Measurements from ENCODE around the gene MEIKIN.

Gene MEIKIN

DNA sequence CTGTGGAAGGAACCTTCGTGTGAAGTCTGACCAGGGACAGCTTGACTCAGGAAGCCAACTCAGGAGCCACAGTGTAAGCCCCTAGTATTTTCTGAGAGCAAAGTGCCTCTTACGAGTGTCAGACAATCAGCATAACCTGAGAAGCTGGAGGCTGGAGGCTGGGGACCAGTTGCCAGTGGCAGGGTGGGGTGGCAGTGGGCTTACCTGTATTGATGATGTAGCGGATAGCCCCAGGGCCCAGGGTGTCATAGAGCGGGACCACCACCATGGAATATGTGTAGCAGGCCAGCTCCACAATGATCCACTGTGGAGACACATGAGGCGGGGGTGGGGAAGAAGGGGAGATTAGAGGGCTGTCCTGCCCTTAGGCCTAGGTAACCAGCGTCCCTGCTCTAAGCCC, 43.1 kb upstream of the MEIKIN start:
- Histone ChIP-seq H3K4me3 (ENCODE audit: insufficient read length, low read depth) (no peak overlapping the region), H3K4me1 (ENCODE audit: insufficient read depth, insufficient read length) (no peaks in the 10 kb centered on the region), H3K36me3 (ENCODE audit: insufficient read depth, insufficient read length, low read length) (no peaks in the 10 kb centered on the region), H3K9me3 (ENCODE audit: insufficient read depth, low read length) (no peaks in the 10 kb centered on the region), H3K9ac (ENCODE audit: insufficient read length, low read depth) (no peak overlapping the region), H3K27me3 (ENCODE audit: insufficient read depth, insufficient read length) (no peaks in the 10 kb centered on the region)
- TF ChIP-seq YY1 (IDR thresholded peaks at IDR 0.05; ENCODE audit: insufficient read depth, insufficient read length) (no peak), ZNF274 (IDR thresholded peaks at IDR 0.05; ENCODE audit: low read depth, low read length) (no peak), SUZ12 (IDR thresholded peaks at IDR 0.05; ENCODE audit: extremely low read depth, insufficient read depth, insufficient read length) (no peak)
- DNase-seq (ENCODE audit: low read depth, low spot score): no peak

DNA sequence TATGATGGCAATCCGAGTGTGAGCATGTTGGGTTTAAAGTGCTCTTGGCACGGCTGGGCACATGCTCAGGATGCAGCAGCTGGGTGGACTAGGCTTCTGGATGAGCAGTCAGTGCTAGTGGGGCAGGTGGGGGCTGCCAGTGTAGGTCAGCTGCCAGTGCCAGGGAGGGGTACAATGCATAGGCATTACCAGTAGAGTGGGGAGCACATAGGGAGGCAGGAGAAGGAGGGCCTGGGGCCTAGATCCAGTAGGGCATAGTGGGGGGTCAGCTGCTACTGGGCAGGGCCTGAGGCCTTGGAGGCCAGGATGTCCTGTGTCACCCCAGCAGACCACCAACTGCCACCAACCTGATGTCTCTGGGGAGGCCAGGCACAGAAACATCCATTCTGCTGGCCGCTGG, 41.8 kb upstream of the MEIKIN start:
- TF ChIP-seq SUZ12 (IDR thresholded peaks at IDR 0.05; ENCODE audit: extremely low read depth, insufficient read depth, insufficient read length): no peak
- no peak for TF ChIP-seq YY1 (IDR thresholded peaks at IDR 0.05; ENCODE audit: insufficient read depth, insufficient read length)
- no peak for TF ChIP-seq ZNF274 (IDR thresholded peaks at IDR 0.05; ENCODE audit: low read depth, low read length)
- no peaks in the 10 kb centered on the region for H3K36me3 ChIP-seq (ENCODE audit: insufficient read depth, insufficient read length, low read length)
- H3K27me3 ChIP-seq (ENCODE audit: insufficient read depth, insufficient read length): no peaks in the 10 kb centered on the region
- DNase-seq (ENCODE audit: low read depth, low spot score): no peak
- no peak overlapping the region for H3K4me3 ChIP-seq (ENCODE audit: insufficient read length, low read depth)
- H3K9me3 ChIP-seq (ENCODE audit: insufficient read depth, low read length): no peaks in the 10 kb centered on the region
- H3K9ac ChIP-seq (ENCODE audit: insufficient read length, low read depth): no peak overlapping the region
- no peaks in the 10 kb centered on the region for H3K4me1 ChIP-seq (ENCODE audit: insufficient read depth, insufficient read length)

DNA sequence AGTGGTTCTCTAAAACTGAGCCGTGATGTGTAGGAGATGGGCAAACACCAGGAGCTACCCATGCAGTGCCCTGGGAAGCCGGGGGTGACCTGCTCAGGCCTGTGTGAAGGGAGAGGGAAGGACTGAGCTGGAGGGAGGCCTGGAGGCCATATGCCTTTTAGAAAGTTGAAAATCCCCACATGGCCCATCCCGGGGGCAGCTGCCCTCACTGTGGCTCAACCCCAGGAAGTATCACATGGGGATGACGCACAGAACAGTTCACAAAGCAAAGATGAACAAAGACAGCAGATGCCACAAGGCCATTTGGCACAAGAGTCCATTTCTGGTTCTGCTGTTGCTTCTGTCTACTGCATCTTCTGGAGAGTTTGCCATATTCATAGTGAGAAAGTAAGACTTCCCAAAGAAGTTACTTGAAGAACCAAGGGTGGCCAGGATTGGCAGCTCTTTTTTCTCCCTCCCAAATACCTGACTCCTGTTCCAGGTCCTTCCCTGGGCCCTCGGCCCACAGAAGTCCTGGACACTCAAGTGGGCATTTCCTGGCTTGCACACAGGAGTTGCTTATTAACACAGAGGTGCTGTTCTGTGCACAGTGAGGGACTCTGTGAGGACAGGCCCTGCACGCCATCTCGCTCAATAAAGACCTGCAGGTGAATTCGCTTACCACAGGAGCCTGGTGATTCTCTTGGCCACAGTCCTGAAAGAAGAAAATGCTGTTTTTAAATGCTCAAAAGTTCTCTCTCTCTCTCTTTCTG, 40.9 kb upstream of the MEIKIN start:
- Histone ChIP-seq H3K9ac (ENCODE audit: insufficient read length, low read depth) (no peak overlapping the region), H3K4me3 (ENCODE audit: insufficient read length, low read depth) (no peak overlapping the region), H3K27me3 (ENCODE audit: insufficient read depth, insufficient read length) (no peaks in the 10 kb centered on the region), H3K36me3 (ENCODE audit: insufficient read depth, insufficient read length, low read length) (no peaks in the 10 kb centered on the region), H3K4me1 (ENCODE audit: insufficient read depth, insufficient read length) (no peaks in the 10 kb centered on the region), H3K9me3 (ENCODE audit: insufficient read depth, low read length) (no peaks in the 10 kb centered on the region)
- no peak for TF ChIP-seq YY1 (IDR thresholded peaks at IDR 0.05; ENCODE audit: insufficient read depth, insufficient read length)
- TF ChIP-seq SUZ12 (IDR thresholded peaks at IDR 0.05; ENCODE audit: extremely low read depth, insufficient read depth, insufficient read length): no peak
- TF ChIP-seq ZNF274 (IDR thresholded peaks at IDR 0.05; ENCODE audit: low read depth, low read length): no peak
- no peak for DNase-seq (ENCODE audit: low read depth, low spot score)

DNA sequence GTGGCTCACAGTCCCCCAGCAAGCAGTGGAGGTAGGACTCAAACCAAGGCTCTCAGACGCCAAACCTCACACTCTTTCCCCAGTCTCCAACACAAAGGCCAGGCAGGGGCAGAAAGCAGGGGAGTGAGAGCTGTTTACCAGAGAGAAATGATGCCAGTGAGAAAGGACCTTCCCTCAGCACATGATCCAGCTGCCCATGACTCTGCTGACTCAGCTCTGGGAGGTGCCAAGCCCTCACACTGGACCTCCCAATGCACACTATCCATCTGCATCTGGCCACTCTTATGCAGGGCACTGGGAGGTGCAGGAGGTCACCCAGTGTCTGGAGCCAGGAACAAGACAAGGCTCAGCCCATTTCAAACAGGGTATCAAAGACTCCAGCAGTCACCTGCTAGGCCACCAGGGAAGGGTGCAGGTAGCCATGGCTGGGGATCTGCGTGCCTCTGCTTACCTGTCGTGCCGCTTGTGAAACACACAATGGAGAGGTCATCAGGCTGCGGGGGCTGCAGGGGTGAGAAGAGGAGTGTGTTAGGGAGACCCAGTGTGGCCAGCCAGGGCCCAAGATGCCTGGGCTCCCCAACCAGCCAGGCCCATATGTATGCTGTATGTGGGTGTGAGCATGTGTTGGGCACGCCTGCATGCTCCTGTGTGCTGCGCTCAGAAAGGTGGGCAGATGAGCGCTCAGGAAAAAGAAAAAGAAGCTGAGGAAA, 39.6 kb upstream of the MEIKIN start:
- Histone ChIP-seq H3K9ac (ENCODE audit: insufficient read length, low read depth) (no peak overlapping the region), H3K4me1 (ENCODE audit: insufficient read depth, insufficient read length) (no peaks in the 10 kb centered on the region), H3K9me3 (ENCODE audit: insufficient read depth, low read length) (no peaks in the 10 kb centered on the region), H3K4me3 (ENCODE audit: insufficient read length, low read depth) (no peak overlapping the region), H3K27me3 (ENCODE audit: insufficient read depth, insufficient read length) (no peaks in the 10 kb centered on the region), H3K36me3 (ENCODE audit: insufficient read depth, insufficient read length, low read length) (no peaks in the 10 kb centered on the region)
- no peak for TF ChIP-seq ZNF274 (IDR thresholded peaks at IDR 0.05; ENCODE audit: low read depth, low read length)
- TF ChIP-seq YY1 (IDR thresholded peaks at IDR 0.05; ENCODE audit: insufficient read depth, insufficient read length): no peak
- no peak for TF ChIP-seq SUZ12 (IDR thresholded peaks at IDR 0.05; ENCODE audit: extremely low read depth, insufficient read depth, insufficient read length)
- DNase-seq (ENCODE audit: low read depth, low spot score): no peak

- no peak overlapping the region for H3K9ac ChIP-seq (ENCODE audit: insufficient read length, low read depth)
- TF ChIP-seq ZNF274 (IDR thresholded peaks at IDR 0.05; ENCODE audit: low read depth, low read length) (no peak), SUZ12 (IDR thresholded peaks at IDR 0.05; ENCODE audit: extremely low read depth, insufficient read depth, insufficient read length) (no peak), YY1 (IDR thresholded peaks at IDR 0.05; ENCODE audit: insufficient read depth, insufficient read length) (no peak)
- no peak overlapping the region for H3K4me3 ChIP-seq (ENCODE audit: insufficient read length, low read depth)
- H3K4me1 ChIP-seq (ENCODE audit: insufficient read depth, insufficient read length): no peaks in the 10 kb centered on the region
- no peaks in the 10 kb centered on the region for H3K36me3 ChIP-seq (ENCODE audit: insufficient read depth, insufficient read length, low read length)
- no peak for DNase-seq (ENCODE audit: low read depth, low spot score)
- H3K9me3 ChIP-seq (ENCODE audit: insufficient read depth, low read length): no peaks in the 10 kb centered on the region
- no peaks in the 10 kb centered on the region for H3K27me3 ChIP-seq (ENCODE audit: insufficient read depth, insufficient read length)
Observed at GRCh38 chr5:131983244-131983771, 37.8 kb upstream of the MEIKIN start.

GRCh38 chr5:131981516-131981915, 36.1 kb upstream of the MEIKIN start:
- Histone ChIP-seq H3K9me3 (ENCODE audit: insufficient read depth, low read length) (no peaks in the 10 kb centered on the region), H3K9ac (ENCODE audit: insufficient read length, low read depth) (no peak overlapping the region), H3K36me3 (ENCODE audit: insufficient read depth, insufficient read length, low read length) (no peaks in the 10 kb centered on the region), H3K4me3 (ENCODE audit: insufficient read length, low read depth) (no peak overlapping the region), H3K4me1 (ENCODE audit: insufficient read depth, insufficient read length) (no peaks in the 10 kb centered on the region), H3K27me3 (ENCODE audit: insufficient read depth, insufficient read length) (no peaks in the 10 kb centered on the region)
- no peak for DNase-seq (ENCODE audit: low read depth, low spot score)
- TF ChIP-seq SUZ12 (IDR thresholded peaks at IDR 0.05; ENCODE audit: extremely low read depth, insufficient read depth, insufficient read length): no peak
- TF ChIP-seq ZNF274 (IDR thresholded peaks at IDR 0.05; ENCODE audit: low read depth, low read length): no peak
- no peak for TF ChIP-seq YY1 (IDR thresholded peaks at IDR 0.05; ENCODE audit: insufficient read depth, insufficient read length)

- H3K27me3 ChIP-seq (ENCODE audit: insufficient read depth, insufficient read length): no peaks in the 10 kb centered on the region
- H3K4me1 ChIP-seq (ENCODE audit: insufficient read depth, insufficient read length): no peaks in the 10 kb centered on the region
- H3K9ac ChIP-seq (ENCODE audit: insufficient read length, low read depth): no peak overlapping the region
- TF ChIP-seq ZNF274 (IDR thresholded peaks at IDR 0.05; ENCODE audit: low read depth, low read length) (no peak), YY1 (IDR thresholded peaks at IDR 0.05; ENCODE audit: insufficient read depth, insufficient read length) (no peak), SUZ12 (IDR thresholded peaks at IDR 0.05; ENCODE audit: extremely low read depth, insufficient read depth, insufficient read length) (no peak)
- no peak for DNase-seq (ENCODE audit: low read depth, low spot score)
- no peak overlapping the region for H3K4me3 ChIP-seq (ENCODE audit: insufficient read length, low read depth)
- no peaks in the 10 kb centered on the region for H3K36me3 ChIP-seq (ENCODE audit: insufficient read depth, insufficient read length, low read length)
- H3K9me3 ChIP-seq (ENCODE audit: insufficient read depth, low read length): no peaks in the 10 kb centered on the region
Observed at GRCh38 chr5:131980696-131981095, 35.2 kb upstream of the MEIKIN start.

Measured in NT2/D1 (cell line).